Right lobe of liver (tissue), 6 donors: ENCODE data around the gene GRIN2C. TPM values are rescaled to one million over a fixed set of nuclear protein-coding genes. Genes with fewer than 3 reads are reported as not detected.

Experiments
- ATAC-seq, 4 donors: fragments of 200-7000 bp; cut with Tn5 transposase; one replicate each; pipeline ENCODE4 v1.9.1; 2020; ENCODE audit warnings: mild to moderate bottlenecking in 4 of 4, moderate library complexity in 4 of 4
- DNase-seq, 3 donors: peaks; one replicate each; pipeline ENCODE4 v3.0.0-alpha.2; 2020
- H3K27ac ChIP-seq, 3 donors: fragments of 200-600 bp; one replicate each; pipeline ENCODE4 v1.8.0; 2022
- H3K27me3 ChIP-seq, 2 donors: fragments of 200-600 bp; one replicate each; pipeline ENCODE4 v1.8.0; 2022
- H3K36me3 ChIP-seq, 4 donors: fragments of 200-600 bp; sonication (generic) in 1 of 4; one replicate each; pipeline versions ENCODE4 v1.5.1 to v1.8.0; 2017 to 2022; ENCODE audit warnings: control low read depth in 1 of 4
- H3K4me1 ChIP-seq, 4 donors: fragments of 200-600 bp; sonication (generic) in 1 of 4; one replicate each; pipeline versions ENCODE4 v1.5.1 to v1.8.0; 2017 to 2022; ENCODE audit warnings: control low read depth in 1 of 4
- H3K4me3 ChIP-seq, 3 donors: fragments of 200-600 bp; one replicate each; pipeline ENCODE4 v1.8.0; 2022
- H3K9me3 ChIP-seq, 4 donors: fragments of 200-600 bp; sonication (generic) in 1 of 4; one replicate each; pipeline versions ENCODE4 v1.5.1 to v1.8.0; 2017 to 2022; ENCODE audit warnings: control low read depth in 1 of 4
- CTCF ChIP-seq, 4 donors: fragments of 200-600 bp in 3 of 4; fragments of 450-650 bp in 1 of 4; IDR thresholded peaks; one replicate each; pipeline versions ENCODE4 v1.5.1 to v1.8.0; 2016 to 2022; ENCODE audit warnings: antibody characterized with exemption in 4 of 4, mild to moderate bottlenecking in 2 of 4
- POLR2A ChIP-seq: fragments of 450-650 bp; IDR thresholded peaks from one replicate; pipeline ENCODE4 v1.6.1; 2017; ENCODE audit warnings: antibody characterized with exemption, mild to moderate bottlenecking
- WGBS: methylation state at CpG from one replicate; pipeline ENCODE4 v1.1.6; 2018; ENCODE audit warnings: low coverage, low lambda C conversion rate; ENCODE audit not compliant: insufficient coverage; ENCODE audit errors: missing lambda C conversion rate; 5-methylcytosine and 5-hydroxymethylcytosine counted together
- intact Hi-C, 2 donors: fragments of 100-400 bp; cut with DNase I; formaldehyde crosslinking; loops; one replicate each; pipeline versions ENCODE4 v1.11.2 to v1.14.1; 2022
- total RNA-seq, 6 experiments: library from RNA; depleted of rRNA in 2 of 6; stranded (reverse); fragments of >200 nt in 2 of 6; fragmentation: NEBNext Ultra II Directional in 3 of 6; extraction: Animal tissue kit (Norgen Biotek cat#: 25700) in 3 of 6; gene quantifications; one replicate each; pipeline versions ENCODE4 v1.1.0 to v1.2.4, GENCODE V29; 2016 to 2023
- donor health status: DM: no; HTN: yes; CAD: no.
- donor health status: DM: no; HTN: no; CAD: no.
- donor health status: DM: no; HTN: no; CAD: no.
- donor health status: DM: no; HTN: yes; CAD: no.
- donor health status: DM: no; HTN: yes; CAD: no.

GRIN2C gene
- total RNA-seq, 6 experiments from 2014 or later: 0.10 to 0.13 TPM; not detected in 4

DNA sequence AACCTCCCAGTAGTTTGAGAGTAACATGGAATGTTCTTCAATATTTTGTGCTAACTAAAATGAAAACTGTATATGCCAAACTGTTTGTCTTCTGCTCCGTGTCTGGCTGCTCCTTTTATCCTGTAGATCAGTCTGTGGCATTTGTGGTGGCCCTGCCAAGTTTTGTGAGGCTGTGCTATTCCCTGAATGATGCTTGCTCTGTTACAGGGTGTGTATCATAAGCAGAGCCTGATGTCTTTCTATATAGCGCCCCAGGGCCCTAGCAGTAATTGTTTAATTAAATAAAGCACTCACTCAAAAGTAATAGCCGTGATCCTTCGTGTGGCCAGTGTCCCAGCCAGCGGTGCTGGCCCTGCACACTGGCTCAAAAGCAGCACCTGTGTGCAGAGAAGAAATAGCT, 55.7 kb downstream of the GRIN2C start:
- Histone ChIP-seq H3K27me3 (no peaks in the 10 kb centered on the region), H3K36me3 (no peaks in the 10 kb centered on the region), H3K4me3 (no peak overlapping the region), H3K9me3 (no peaks in the 10 kb centered on the region), H3K27ac (no peak overlapping the region), H3K4me1 (no peaks in the 10 kb centered on the region)
- no peak for TF ChIP-seq POLR2A
- TF ChIP-seq CTCF (IDR thresholded peaks at IDR 0.05): no peak
- DNase-seq: no peak
- ATAC-seq: no peak
- 94% methylated on average over 5 of the region's 5 CpGs for WGBS
- intact Hi-C loops: no loop called here

GRCh38 chr17:74803388-74803930, 56.2 kb downstream of the GRIN2C start:
- no peaks in the 10 kb centered on the region for H3K27me3 ChIP-seq
- TF ChIP-seq CTCF (IDR thresholded peaks at IDR 0.05) (no peak), POLR2A (no peak)
- intact Hi-C loops: no loop called here
- no peak overlapping the region for H3K4me3 ChIP-seq
- no peaks in the 10 kb centered on the region for H3K9me3 ChIP-seq
- no peak for ATAC-seq
- no peaks in the 10 kb centered on the region for H3K36me3 ChIP-seq
- no peaks in the 10 kb centered on the region for H3K4me1 ChIP-seq
- no peak for DNase-seq
- WGBS: 90% methylated on average over 6 of the region's 12 CpGs
- no peak overlapping the region for H3K27ac ChIP-seq

DNA sequence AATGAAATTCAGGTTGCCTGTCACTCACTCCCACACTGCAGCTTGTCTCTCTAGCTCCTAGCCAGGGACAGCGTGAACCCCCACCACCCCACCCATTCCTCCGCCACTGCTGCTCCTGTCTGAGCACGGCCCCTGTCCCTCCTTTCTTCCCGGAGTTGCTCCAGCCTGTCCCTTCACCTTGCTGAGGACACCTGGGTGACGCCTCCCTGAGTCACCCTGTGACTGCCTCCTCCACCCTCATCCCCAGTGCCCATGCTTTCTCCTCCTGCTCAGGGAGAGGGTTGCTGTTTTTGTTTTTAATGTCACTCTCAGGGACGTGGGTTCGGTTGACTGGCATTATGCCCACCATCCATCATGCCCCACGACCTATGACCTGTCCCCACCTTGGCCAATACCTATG, 57.8 kb downstream of the GRIN2C start:
- peaks cover 0 to 9% (median 2%) of the 10 kb centered on the region in 4 donors for H3K36me3 ChIP-seq
- H3K9me3 ChIP-seq: no peaks in the 10 kb centered on the region
- no peaks in the 10 kb centered on the region for H3K4me1 ChIP-seq
- intact Hi-C loops: no loop called here
- WGBS: 82% methylated on average over 8 of the region's 8 CpGs
- ATAC-seq (no peak), DNase-seq (no peak)
- no peak overlapping the region for H3K27ac ChIP-seq
- no peak overlapping the region for H3K4me3 ChIP-seq
- TF ChIP-seq POLR2A (no peak), CTCF (IDR thresholded peaks at IDR 0.05) (no peak)
- no peaks in the 10 kb centered on the region for H3K27me3 ChIP-seq

- no peak for DNase-seq
- no peak for TF ChIP-seq CTCF (IDR thresholded peaks at IDR 0.05)
- no peak for ATAC-seq
- Histone ChIP-seq H3K4me3 (no peak overlapping the region), H3K36me3 (peaks cover 0 to 16% (median 2%) of the 10 kb centered on the region in 4 donors), H3K9me3 (no peaks in the 10 kb centered on the region), H3K27me3 (no peaks in the 10 kb centered on the region), H3K27ac (no peak overlapping the region), H3K4me1 (no peaks in the 10 kb centered on the region)
- 90% methylated on average over 4 of the region's 7 CpGs for WGBS
- intact Hi-C loops: no loop called here
These were observed 59.2 kb downstream of the GRIN2C start for GRCh38 chr17:74800531-74800930.

- H3K4me3 ChIP-seq: no peak overlapping the region
- H3K9me3 ChIP-seq: no peaks in the 10 kb centered on the region
- intact Hi-C loops: no loop called here
- WGBS: 100% methylated on average over 1 of the region's 14 CpGs
- no peak for TF ChIP-seq CTCF (IDR thresholded peaks at IDR 0.05)
- no peak for TF ChIP-seq POLR2A
- no peaks in the 10 kb centered on the region for H3K27me3 ChIP-seq
- no peak overlapping the region for H3K27ac ChIP-seq
- DNase-seq: no peak
- H3K36me3 ChIP-seq: peaks cover 0 to 28% (median 2%) of the 10 kb centered on the region in 4 donors
- no peaks in the 10 kb centered on the region for H3K4me1 ChIP-seq
- no peak for ATAC-seq
These were observed 60.6 kb downstream of the GRIN2C start for GRCh38 chr17:74799097-74799496.
